Renal cortical epithelial cell (primary cell): ENCODE results near the gene VWA5A. TPM values are rescaled to one million over a fixed set of nuclear protein-coding genes. Genes with fewer than 3 reads are reported as not detected.
A peak's percentile ranks its signal among the peaks of the same experiment; 100 is the strongest.
"Not testable (repeated sequence)": the region's sequence is repeated elsewhere in the genome, so short reads cannot be mapped to it uniquely, and the experiment has no call there.

ENCODE experiments used
- DNase-seq: peaks from one replicate; pipeline ENCODE4 v3.0.0-alpha.2; 2011; ENCODE audit warnings: low read depth
- total RNA-seq: library from RNA; depleted of rRNA; stranded (reverse); fragments of >200 nt; gene quantifications from 2 replicates; pipeline ENCODE4 v1.2.3, GENCODE V29; 2014

VWA5A gene
- total RNA-seq, 1 donor from 2014 or later, result 45.7 TPM

GRCh38 chr11:124170315-124170714, 55.1 kb downstream of the VWA5A start:
- not testable (repeated sequence) for DNase-seq

- no peak for DNase-seq
These were observed 55.7 kb downstream of the VWA5A start for GRCh38 chr11:124170801-124171586.

GRCh38 chr11:124172101-124172500, 56.9 kb downstream of the VWA5A start:
- DNase-seq, result no peak

DNA sequence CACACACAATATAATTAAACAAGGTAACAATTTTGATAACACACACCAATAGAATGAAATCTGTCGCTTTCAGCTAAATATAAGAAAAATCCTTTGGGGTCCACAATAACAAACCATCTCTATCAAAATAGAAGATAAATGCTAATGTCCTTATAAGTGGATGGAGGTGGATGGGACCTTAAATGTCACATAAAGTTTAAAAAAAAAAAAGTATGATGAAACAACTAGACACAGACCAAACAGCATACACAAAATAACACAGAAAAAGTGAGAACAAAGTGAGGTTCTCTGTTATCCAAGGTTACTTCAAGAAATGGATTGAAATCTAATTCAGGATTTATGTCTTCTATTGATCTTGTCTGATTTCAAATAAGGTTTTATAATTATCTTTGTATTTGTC, 57.3 kb downstream of the VWA5A start:
- DNase-seq, result no peak

GRCh38 chr11:124174001-124174583, 58.8 kb downstream of the VWA5A start:
- DNase-seq, result peak; percentile 93

DNA sequence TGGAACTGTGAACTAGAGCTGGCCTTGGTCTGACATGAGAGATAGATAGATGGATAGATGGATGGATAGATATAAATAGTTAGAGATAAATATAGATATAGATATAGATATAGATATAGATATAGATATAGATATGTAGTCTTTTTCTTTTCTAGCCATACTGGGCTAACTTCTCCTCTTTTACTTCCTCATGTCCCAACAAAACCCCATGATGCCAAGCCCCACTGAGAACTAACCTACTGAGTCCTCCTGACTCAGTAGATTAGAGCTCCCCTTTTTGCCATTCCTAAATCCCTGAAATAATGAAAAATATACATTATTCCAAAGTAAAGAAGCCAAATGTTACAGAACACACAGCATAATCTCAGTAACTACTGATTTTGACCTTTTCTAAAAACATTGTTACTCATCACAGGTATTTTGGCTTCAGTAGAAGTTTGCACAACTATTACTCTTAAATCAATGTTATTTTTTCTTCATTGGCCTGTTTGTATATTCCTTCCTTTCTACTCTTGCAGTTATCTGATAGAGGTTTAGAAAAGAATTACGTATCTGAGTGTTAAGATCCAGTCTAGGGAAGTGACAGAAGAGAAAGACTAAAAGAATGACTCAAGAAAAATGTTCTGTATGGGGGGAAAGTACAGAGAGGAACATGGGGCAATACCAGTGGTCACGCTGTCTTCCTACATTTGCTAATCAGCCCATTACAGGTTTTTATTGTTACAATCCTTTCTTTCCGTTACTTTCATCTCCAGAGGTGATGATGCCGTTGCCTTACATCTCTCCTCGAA, 61.9 kb downstream of the VWA5A start:
- no peak for DNase-seq

GRCh38 chr11:124179310-124179709, 64.1 kb downstream of the VWA5A start:
- no peak for DNase-seq

GRCh38 chr11:124183068-124183467, 67.8 kb downstream of the VWA5A start, which contains the start of gene OR10D3:
OR10D3 (plus strand) TSS chr11:124183345; CDS start chr11:124185270, 1,925 bp downstream.
- no peak for DNase-seq

DNA sequence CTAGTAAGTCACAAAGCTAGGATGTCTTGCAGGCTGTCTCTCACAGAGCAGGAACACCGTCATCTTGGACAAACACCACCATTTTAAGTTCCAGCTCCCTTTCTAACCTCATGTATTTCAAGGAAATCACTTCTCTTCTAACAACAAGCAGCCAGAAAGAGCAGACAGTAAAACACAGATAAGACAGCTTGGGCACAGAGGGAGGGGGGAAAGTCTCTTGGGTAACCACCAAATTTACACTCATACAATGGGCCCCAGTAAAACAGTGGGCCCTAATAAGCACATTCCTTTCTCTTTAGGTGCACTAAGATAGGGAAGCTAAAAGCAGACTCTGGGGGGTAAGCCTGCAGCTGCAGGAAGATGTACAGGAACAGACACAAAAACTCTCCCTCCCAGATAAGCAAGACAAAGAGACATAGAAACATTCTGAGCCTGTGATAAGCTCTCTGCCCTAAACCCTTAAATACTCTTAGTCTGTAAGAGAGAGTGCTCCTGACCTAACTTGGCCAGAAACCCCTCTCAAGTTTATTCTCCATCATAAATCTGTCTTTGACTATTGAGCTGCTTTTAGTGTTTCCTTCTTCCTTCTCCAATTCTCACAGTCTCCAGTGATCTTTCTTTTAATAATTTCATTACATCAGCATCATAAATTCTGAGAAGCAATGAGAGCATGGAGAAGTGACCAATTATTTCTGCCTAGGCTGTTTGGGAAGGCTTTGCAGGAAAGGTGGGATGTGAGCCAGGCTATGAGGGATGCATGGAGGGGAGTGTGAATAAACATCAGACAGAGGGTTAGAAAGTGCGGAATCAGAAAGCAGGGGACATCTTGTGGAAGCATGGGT, 75.3 kb downstream of the VWA5A start:
- DNase-seq, result no peak

- DNase-seq, result no peak
These were observed 78.2 kb downstream of the VWA5A start for GRCh38 chr11:124193221-124194010.

DNA sequence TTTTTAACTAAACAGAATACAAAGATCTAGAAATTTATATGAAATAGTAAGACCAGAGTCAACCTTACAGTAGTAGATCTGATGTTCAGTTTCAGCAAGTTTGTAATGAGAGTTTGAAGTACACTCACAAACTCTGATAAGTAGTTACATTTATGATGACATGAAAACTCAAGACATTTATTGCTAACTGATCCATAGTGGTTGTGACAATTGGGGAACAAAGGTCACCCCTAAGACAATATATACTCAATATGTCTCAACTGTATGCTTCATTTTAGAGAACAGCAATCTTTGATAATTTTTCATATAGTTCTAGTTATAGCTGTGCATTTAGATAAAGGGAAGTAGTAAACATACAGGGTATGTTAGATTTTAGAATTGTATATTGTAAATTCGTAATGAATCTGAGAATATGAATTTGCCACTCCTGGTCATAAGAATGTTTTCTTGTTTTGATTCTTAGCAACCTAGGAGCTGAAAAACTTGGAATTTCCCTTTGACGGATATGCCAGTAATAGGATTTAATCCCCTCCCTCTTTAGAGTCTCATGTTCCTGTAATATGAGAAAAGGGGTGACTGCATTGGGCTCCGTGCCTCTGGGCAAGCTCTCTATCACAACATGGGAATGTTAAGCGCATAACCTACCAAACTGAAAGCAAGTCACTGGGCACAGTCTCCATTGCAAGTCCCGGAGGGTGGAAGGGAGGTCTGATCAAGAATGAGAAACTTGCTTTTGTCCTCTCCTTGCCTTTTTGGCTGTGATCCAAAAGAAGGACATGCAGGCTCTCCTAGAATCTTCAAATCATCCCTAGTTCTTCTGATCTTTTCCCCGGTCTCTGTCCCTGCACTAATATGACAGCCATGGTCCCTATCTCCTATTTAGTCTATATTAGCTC, 79.3 kb downstream of the VWA5A start:
- DNase-seq, result peak; percentile 46

DNA sequence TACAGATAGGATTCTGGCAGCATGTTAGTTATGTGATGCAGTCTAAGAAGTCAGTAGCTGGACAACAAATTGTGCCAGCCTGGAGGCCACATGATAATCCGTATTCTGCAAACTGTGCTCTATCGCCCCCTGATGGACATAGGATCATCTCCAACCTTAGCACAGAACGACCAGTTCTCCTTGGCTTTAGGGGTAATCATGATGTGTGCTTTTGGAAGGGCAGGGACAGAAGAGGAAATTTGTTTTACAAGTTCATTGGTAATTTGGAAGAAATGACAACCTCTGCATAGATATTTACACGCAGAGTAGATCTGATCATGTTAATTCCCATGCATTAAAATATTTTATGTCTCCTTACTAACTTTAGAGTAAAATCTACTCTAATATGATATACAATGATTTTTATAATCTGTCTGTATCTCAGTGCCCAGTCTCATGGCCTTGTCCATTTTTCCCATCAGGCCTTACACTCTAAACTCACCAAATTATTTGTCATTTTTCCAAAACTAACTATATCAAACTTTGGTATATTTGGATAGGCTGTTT, 80.0 kb downstream of the VWA5A start:
- DNase-seq, result peak; percentile 67

Other genes starting within 250 kb of the VWA5A start
- gene TMEM225, start 229.8 kb upstream of the VWA5A start, total RNA-seq, result not detected in 2 replicates
- gene OR8D4, start 213.3 kb upstream of the VWA5A start, total RNA-seq, result not detected in 2 replicates
- not detected in 2 replicates for gene OR4D5, start 175.8 kb upstream of the VWA5A start, total RNA-seq
- not detected in 2 replicates for gene OR6T1, start 171.6 kb upstream of the VWA5A start, total RNA-seq
- not detected in 2 replicates for gene OR10S1, start 137.7 kb upstream of the VWA5A start, total RNA-seq
- gene OR10G6, start 120.3 kb upstream of the VWA5A start, total RNA-seq, result not detected in 2 replicates
- gene OR10G4, start 102.5 kb upstream of the VWA5A start, total RNA-seq, result not detected in 2 replicates
- gene OR10G9, start 92.4 kb upstream of the VWA5A start, total RNA-seq, result not detected in 2 replicates
- not detected in 2 replicates for gene OR10G8, start 88.7 kb upstream of the VWA5A start, total RNA-seq
- gene OR10G7, start 74.1 kb upstream of the VWA5A start, total RNA-seq, result not detected in 2 replicates
- not detected in 2 replicates for gene OR10D3, start 67.9 kb downstream of the VWA5A start, total RNA-seq
- gene OR8G1, start 125.6 kb downstream of the VWA5A start, total RNA-seq, result not detected in 2 replicates
- gene OR8G5, start 140.9 kb downstream of the VWA5A start, total RNA-seq, result not detected in 2 replicates
- not detected in 2 replicates for gene OR8D1, start 198.5 kb downstream of the VWA5A start, total RNA-seq
- gene OR8D2, start 204.7 kb downstream of the VWA5A start, total RNA-seq, result not detected in 2 replicates